ENCODE results near the gene KRTCAP2.
"Not testable (repeated sequence)": the region's sequence is repeated elsewhere in the genome, so short reads cannot be mapped to it uniquely, and the experiment has no call there.

Gene KRTCAP2

GRCh38 chr1:155172732-155173477, at the start of gene KRTCAP2:
Gene KRTCAP2 (minus strand): TSS chr1:155173304. CDS start chr1:155173224, 80 bp downstream.
- Histone ChIP-seq H3K4me3 (replicated peaks; ENCODE audit: low read depth, low read length) (peak within 1 kb of the TSS; percentile 98), H3K27me3 (replicated peaks; ENCODE audit: control insufficient read depth, insufficient read depth, low read length) (no peaks in the 10 kb centered on the region), H3K36me3 (ENCODE audit: control insufficient read depth, insufficient read depth, low read length) (peaks cover 5% of the 10 kb centered on the region)
- DNase-seq (ENCODE audit: extremely low read depth, insufficient read length): peak; percentile 90
- TF ChIP-seq, protein P1, sequence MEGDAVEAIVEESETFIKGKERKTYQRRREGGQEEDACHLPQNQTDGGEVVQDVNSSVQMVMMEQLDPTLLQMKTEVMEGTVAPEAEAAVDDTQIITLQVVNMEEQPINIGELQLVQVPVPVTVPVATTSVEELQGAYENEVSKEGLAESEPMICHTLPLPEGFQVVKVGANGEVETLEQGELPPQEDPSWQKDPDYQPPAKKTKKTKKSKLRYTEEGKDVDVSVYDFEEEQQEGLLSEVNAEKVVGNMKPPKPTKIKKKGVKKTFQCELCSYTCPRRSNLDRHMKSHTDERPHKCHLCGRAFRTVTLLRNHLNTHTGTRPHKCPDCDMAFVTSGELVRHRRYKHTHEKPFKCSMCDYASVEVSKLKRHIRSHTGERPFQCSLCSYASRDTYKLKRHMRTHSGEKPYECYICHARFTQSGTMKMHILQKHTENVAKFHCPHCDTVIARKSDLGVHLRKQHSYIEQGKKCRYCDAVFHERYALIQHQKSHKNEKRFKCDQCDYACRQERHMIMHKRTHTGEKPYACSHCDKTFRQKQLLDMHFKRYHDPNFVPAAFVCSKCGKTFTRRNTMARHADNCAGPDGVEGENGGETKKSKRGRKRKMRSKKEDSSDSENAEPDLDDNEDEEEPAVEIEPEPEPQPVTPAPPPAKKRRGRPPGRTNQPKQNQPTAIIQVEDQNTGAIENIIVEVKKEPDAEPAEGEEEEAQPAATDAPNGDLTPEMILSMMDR (IDR thresholded peaks at IDR 0.05; ENCODE audit: insufficient read depth, low read length, poor library complexity, severe bottlenecking): peak; percentile 96

DNA sequence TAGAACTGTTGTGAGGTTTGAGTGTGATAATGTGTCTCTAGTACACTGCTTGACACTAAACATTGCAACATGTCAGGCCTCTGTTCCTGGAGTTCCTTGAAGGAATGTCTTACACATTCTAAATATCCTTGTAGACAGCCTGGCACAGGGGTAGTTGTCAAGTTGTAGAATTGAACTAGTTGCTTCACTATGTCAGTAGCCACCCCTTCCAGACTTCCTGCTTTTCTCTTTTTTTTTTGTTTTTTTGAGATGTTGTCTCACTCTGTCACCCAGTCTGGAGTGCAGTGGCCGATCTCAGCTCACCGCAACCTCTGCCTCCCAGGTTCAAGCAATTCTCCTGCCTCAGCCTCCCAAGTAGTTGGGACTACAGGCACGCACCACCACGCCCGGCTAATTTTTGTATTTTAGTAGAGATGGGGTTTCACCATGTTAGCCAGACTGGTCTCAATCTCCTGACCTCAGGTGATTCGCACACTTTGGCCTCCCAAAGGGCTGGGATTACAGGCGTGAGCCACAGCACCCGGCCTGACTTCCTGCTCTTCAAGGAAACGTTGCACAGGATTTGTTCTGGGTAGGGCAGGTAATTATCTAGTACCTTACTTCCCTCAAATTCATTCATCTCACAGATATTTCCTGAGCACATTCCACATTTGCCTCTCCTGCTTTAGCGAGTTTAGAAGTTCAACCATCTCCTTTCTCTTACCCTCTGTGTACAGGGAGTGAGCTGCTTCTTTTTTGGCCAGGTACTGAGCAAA, 47.3 kb upstream of the KRTCAP2 start:
- not testable (repeated sequence) for H3K36me3 ChIP-seq (ENCODE audit: control insufficient read depth, insufficient read depth, low read length); H3K4me3 ChIP-seq (replicated peaks; ENCODE audit: low read depth, low read length); H3K27me3 ChIP-seq (replicated peaks; ENCODE audit: control insufficient read depth, insufficient read depth, low read length); DNase-seq (ENCODE audit: extremely low read depth, insufficient read length)

DNA sequence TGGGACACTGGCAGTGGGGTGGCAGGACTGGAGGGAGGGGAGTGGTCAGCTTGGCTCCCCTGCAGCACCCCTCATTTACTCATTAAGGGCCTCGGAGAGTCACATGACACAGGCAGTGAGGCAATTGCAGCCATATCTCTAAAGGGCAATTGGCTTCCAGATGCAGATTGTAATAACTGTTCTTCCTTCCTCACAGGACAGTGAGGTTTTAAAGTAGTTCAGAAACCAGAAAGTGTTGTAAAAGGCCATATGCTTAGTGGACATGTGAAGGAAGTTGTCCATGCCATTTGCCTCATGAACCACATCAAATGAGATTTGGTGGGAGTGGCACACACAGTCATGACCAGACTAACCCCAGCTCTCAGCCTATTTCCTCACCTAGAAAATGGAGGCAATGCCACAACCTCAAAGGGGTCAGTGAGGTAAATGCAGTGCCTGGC, 46.5 kb upstream of the KRTCAP2 start:
- TF ChIP-seq, protein P1 (IDR thresholded peaks at IDR 0.05; ENCODE audit: insufficient read depth, low read length, poor library complexity, severe bottlenecking): no peak
- Histone ChIP-seq H3K4me3 (replicated peaks; ENCODE audit: low read depth, low read length) (no peak overlapping the region), H3K36me3 (ENCODE audit: control insufficient read depth, insufficient read depth, low read length) (no peaks in the 10 kb centered on the region; the same call in 1 of the 2 replicates), H3K27me3 (replicated peaks; ENCODE audit: control insufficient read depth, insufficient read depth, low read length) (no peaks in the 10 kb centered on the region)
- DNase-seq (ENCODE audit: extremely low read depth, insufficient read length): no peak

- H3K36me3 ChIP-seq (ENCODE audit: control insufficient read depth, insufficient read depth, low read length): no peaks in the 10 kb centered on the region; the same call in 1 of the 2 replicates
- TF ChIP-seq, protein P1 (IDR thresholded peaks at IDR 0.05; ENCODE audit: insufficient read depth, low read length, poor library complexity, severe bottlenecking): no peak
- DNase-seq (ENCODE audit: extremely low read depth, insufficient read length): no peak
- H3K4me3 ChIP-seq (replicated peaks; ENCODE audit: low read depth, low read length): no peak overlapping the region
- no peaks in the 10 kb centered on the region for H3K27me3 ChIP-seq (replicated peaks; ENCODE audit: control insufficient read depth, insufficient read depth, low read length)
These were observed 45.9 kb upstream of the KRTCAP2 start for GRCh38 chr1:155218854-155219591.

- not testable (repeated sequence) for H3K27me3 ChIP-seq (replicated peaks; ENCODE audit: control insufficient read depth, insufficient read depth, low read length); H3K36me3 ChIP-seq (ENCODE audit: control insufficient read depth, insufficient read depth, low read length); H3K4me3 ChIP-seq (replicated peaks; ENCODE audit: low read depth, low read length); DNase-seq (ENCODE audit: extremely low read depth, insufficient read length)
These were observed 41.6 kb upstream of the KRTCAP2 start for GRCh38 chr1:155214702-155215101.

GRCh38 chr1:155212051-155212440, 38.9 kb upstream of the KRTCAP2 start:
- not testable (repeated sequence) for H3K4me3 ChIP-seq (replicated peaks; ENCODE audit: low read depth, low read length); H3K36me3 ChIP-seq (ENCODE audit: control insufficient read depth, insufficient read depth, low read length); DNase-seq (ENCODE audit: extremely low read depth, insufficient read length); H3K27me3 ChIP-seq (replicated peaks; ENCODE audit: control insufficient read depth, insufficient read depth, low read length)

GRCh38 chr1:155211381-155212050, 38.4 kb upstream of the KRTCAP2 start:
- DNase-seq (ENCODE audit: extremely low read depth, insufficient read length); H3K27me3 ChIP-seq (replicated peaks; ENCODE audit: control insufficient read depth, insufficient read depth, low read length); H3K4me3 ChIP-seq (replicated peaks; ENCODE audit: low read depth, low read length); H3K36me3 ChIP-seq (ENCODE audit: control insufficient read depth, insufficient read depth, low read length): not testable (repeated sequence)

Data from GM06990 (cell line).